Right atrium auricular region (tissue), 2 donors: Measurements from ENCODE around the gene CACNA1A. TPM values are rescaled to one million over a fixed set of nuclear protein-coding genes. Genes with fewer than 3 reads are reported as not detected.

Source experiments
- DNase-seq: peaks from one replicate; pipeline ENCODE4 v3.0.0-alpha.2; 2019; ENCODE audit warnings: low spot score
- H3K27ac ChIP-seq, 2 donors: fragments of 200-600 bp; sonication (generic); 1 replicate in 1 of 2; 2 replicates in 1 of 2; pipeline ENCODE4 v1.5.1; 2016 to 2019
- H3K27me3 ChIP-seq, 2 donors: fragments of 200-600 bp; sonication (generic); one replicate each; pipeline versions ENCODE4 v1.5.1 to v1.6.0; 2017 to 2019
- H3K36me3 ChIP-seq: fragments of 200-600 bp; sonication (generic); one replicate; pipeline ENCODE4 v1.5.1; 2016
- H3K4me1 ChIP-seq, 2 donors: fragments of 200-600 bp; sonication (generic); one replicate each; pipeline versions ENCODE4 v1.5.1 to v1.6.0; 2017 to 2019
- H3K4me3 ChIP-seq, 2 donors: fragments of 200-600 bp; sonication (generic); 1 replicate in 1 of 2; 2 replicates in 1 of 2; pipeline ENCODE4 v1.5.1; 2017 to 2019; ENCODE audit warnings: mild to moderate bottlenecking in 1 of 2, moderate library complexity in 1 of 2
- H3K9me3 ChIP-seq, 2 donors: fragments of 200-600 bp; sonication (generic); one replicate each; pipeline ENCODE4 v1.5.1; 2019
- CTCF ChIP-seq, 2 donors: fragments of 200-600 bp; sonication (generic); IDR thresholded peaks; one replicate each; pipeline ENCODE4 v1.5.1; 2019; ENCODE audit warnings: antibody characterized with exemption in 2 of 2
- total RNA-seq, 2 donors: library from RNA; depleted of rRNA; stranded (reverse); fragments of >200 nt; gene quantifications; one replicate each; pipeline ENCODE4 v1.1.0, GENCODE V29; 2016

The CACNA1A gene
- total RNA-seq, 2 donors from 2014 or later, result 0.28 to 0.48 TPM

- no peaks in the 10 kb centered on the region for H3K9me3 ChIP-seq
- H3K27me3 ChIP-seq, result no peaks in the 10 kb centered on the region
- no peak overlapping the region for H3K4me3 ChIP-seq
- H3K4me1 ChIP-seq, result no peaks in the 10 kb centered on the region
- TF ChIP-seq CTCF (IDR thresholded peaks at IDR 0.05), result no peak
- DNase-seq, result no peak
- H3K36me3 ChIP-seq, result no peaks in the 10 kb centered on the region
- no peak overlapping the region for H3K27ac ChIP-seq
Measured at GRCh38 chr19:13314761-13315160, 191.5 kb downstream of the CACNA1A start.

GRCh38 chr19:13313875-13314274 lies 192.4 kb downstream of the CACNA1A start:
- no peaks in the 10 kb centered on the region for H3K27me3 ChIP-seq
- no peak for DNase-seq
- no peaks in the 10 kb centered on the region for H3K4me1 ChIP-seq
- H3K36me3 ChIP-seq, result no peaks in the 10 kb centered on the region
- H3K4me3 ChIP-seq, result no peak overlapping the region
- TF ChIP-seq CTCF (IDR thresholded peaks at IDR 0.05), result no peak
- H3K9me3 ChIP-seq, result no peaks in the 10 kb centered on the region
- no peak overlapping the region for H3K27ac ChIP-seq

GRCh38 chr19:13309864-13310263 lies 196.4 kb downstream of the CACNA1A start:
- Histone ChIP-seq H3K4me1 (no peaks in the 10 kb centered on the region), H3K4me3 (no peak overlapping the region), H3K27me3 (no peaks in the 10 kb centered on the region), H3K36me3 (no peaks in the 10 kb centered on the region), H3K9me3 (no peaks in the 10 kb centered on the region), H3K27ac (no peak overlapping the region)
- DNase-seq, result no peak
- TF ChIP-seq CTCF (IDR thresholded peaks at IDR 0.05), result no peak

GRCh38 chr19:13303381-13304129 lies 202.7 kb downstream of the CACNA1A start:
- no peak for TF ChIP-seq CTCF (IDR thresholded peaks at IDR 0.05)
- peaks cover 0 to 6% of the 10 kb centered on the region in 2 donors for H3K27me3 ChIP-seq

GRCh38 chr19:13302526-13303270 lies 203.6 kb downstream of the CACNA1A start:
- Histone ChIP-seq H3K9me3 (no peaks in the 10 kb centered on the region), H3K4me1 (peaks cover 0 to 7% of the 10 kb centered on the region in 2 donors), H3K4me3 (no peak overlapping the region), H3K27ac (no peak overlapping the region), H3K36me3 (no peaks in the 10 kb centered on the region), H3K27me3 (peaks cover 0 to 6% of the 10 kb centered on the region in 2 donors)
- TF ChIP-seq CTCF (IDR thresholded peaks at IDR 0.05), result no peak
- DNase-seq, result no peak

More at GRCh38 chr19:13303381-13304129, 202.7 kb downstream of the CACNA1A start:
- H3K9me3 ChIP-seq, result no peaks in the 10 kb centered on the region
- H3K27ac ChIP-seq, result no peak overlapping the region
- H3K4me1 ChIP-seq, result peaks cover 0 to 7% of the 10 kb centered on the region in 2 donors
- no peak overlapping the region for H3K4me3 ChIP-seq
- H3K36me3 ChIP-seq, result no peaks in the 10 kb centered on the region
- DNase-seq, result no peak
